DMS153 treated with DMSO at 0.1 percent for 48 hours (cell line): ENCODE results near the gene ZDHHC22.

Experiments
- DNase-seq: peaks from one replicate; lab custom pipeline; 2025; ENCODE audit not compliant: unreplicated experiment; lab: John Stamatoyannopoulos, UW

ZDHHC22 gene

GRCh38 chr14:77128414-77128891 lies 13.1 kb downstream of the ZDHHC22 start:
- no peak for DNase-seq

GRCh38 chr14:77126461-77126990 lies 15.1 kb downstream of the ZDHHC22 start:
- no peak for DNase-seq

- no peak for DNase-seq
These were observed 15.7 kb downstream of the ZDHHC22 start for GRCh38 chr14:77125823-77126325.

GRCh38 chr14:77125281-77125801 lies 16.2 kb downstream of the ZDHHC22 start:
- DNase-seq = no peak

GRCh38 chr14:77124345-77125280 lies 17.0 kb downstream of the ZDHHC22 start:
- DNase-seq = peak; percentile 46

- peak; percentile 81 for DNase-seq
These were observed 17.9 kb downstream of the ZDHHC22 start for GRCh38 chr14:77123381-77124325.

GRCh38 chr14:77122526-77123125 lies 19.0 kb downstream of the ZDHHC22 start:
- DNase-seq = no peak

GRCh38 chr14:77120771-77121743 lies 20.5 kb downstream of the ZDHHC22 start:
- DNase-seq = peak; percentile 26

- no peak for DNase-seq
These were observed 21.7 kb downstream of the ZDHHC22 start for GRCh38 chr14:77119851-77120250.

GRCh38 chr14:77116172-77116817 lies 25.3 kb downstream of the ZDHHC22 start:
- no peak for DNase-seq

- DNase-seq = no peak
These were observed 27.0 kb downstream of the ZDHHC22 start for GRCh38 chr14:77114609-77115008.

- no peak for DNase-seq
These were observed 27.9 kb downstream of the ZDHHC22 start for GRCh38 chr14:77113644-77114043.

- DNase-seq = no peak
These were observed 30.6 kb downstream of the ZDHHC22 start for GRCh38 chr14:77111021-77111420.

GRCh38 chr14:77110286-77110685 lies 31.3 kb downstream of the ZDHHC22 start:
- no peak for DNase-seq

GRCh38 chr14:77109656-77110055 lies 31.9 kb downstream of the ZDHHC22 start:
- DNase-seq = no peak

GRCh38 chr14:77108753-77109152 lies 32.8 kb downstream of the ZDHHC22 start:
- no peak for DNase-seq

GRCh38 chr14:77107228-77107627 lies 34.4 kb downstream of the ZDHHC22 start:
- no peak for DNase-seq

- DNase-seq = no peak
These were observed 34.9 kb downstream of the ZDHHC22 start for GRCh38 chr14:77106666-77107065.
